Measurements from ENCODE around the gene PLK3.

PLK3 gene

DNA sequence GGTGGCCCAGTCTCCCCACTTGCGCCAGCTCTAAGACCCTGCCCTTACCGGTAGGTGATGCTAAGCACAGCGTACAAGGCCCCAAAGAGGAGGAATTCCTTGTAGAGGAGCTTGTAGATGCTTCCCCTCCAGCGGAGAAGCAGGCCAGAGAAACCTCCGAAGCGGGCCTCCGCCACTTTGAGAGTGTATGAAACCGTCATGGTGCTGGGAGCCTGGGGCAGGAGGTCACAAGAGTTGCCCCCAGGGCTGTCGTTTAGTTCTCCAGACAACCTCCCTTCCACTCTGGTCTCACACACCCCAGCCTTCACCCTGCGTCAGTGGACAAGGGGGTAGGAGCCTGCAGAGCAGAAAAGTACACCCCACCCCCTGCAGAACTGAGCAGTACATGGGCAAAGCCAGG is 12.7 kb upstream of the PLK3 start:
- no peak for TF ChIP-seq EZH2 (IDR thresholded peaks at IDR 0.05; ENCODE audit: borderline replicate concordance, low read length)
- TF ChIP-seq, protein P1, sequence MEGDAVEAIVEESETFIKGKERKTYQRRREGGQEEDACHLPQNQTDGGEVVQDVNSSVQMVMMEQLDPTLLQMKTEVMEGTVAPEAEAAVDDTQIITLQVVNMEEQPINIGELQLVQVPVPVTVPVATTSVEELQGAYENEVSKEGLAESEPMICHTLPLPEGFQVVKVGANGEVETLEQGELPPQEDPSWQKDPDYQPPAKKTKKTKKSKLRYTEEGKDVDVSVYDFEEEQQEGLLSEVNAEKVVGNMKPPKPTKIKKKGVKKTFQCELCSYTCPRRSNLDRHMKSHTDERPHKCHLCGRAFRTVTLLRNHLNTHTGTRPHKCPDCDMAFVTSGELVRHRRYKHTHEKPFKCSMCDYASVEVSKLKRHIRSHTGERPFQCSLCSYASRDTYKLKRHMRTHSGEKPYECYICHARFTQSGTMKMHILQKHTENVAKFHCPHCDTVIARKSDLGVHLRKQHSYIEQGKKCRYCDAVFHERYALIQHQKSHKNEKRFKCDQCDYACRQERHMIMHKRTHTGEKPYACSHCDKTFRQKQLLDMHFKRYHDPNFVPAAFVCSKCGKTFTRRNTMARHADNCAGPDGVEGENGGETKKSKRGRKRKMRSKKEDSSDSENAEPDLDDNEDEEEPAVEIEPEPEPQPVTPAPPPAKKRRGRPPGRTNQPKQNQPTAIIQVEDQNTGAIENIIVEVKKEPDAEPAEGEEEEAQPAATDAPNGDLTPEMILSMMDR (IDR thresholded peaks at IDR 0.05; ENCODE audit: low read length): no peak
- Histone ChIP-seq H3K4me2 (ENCODE audit: low read length) (no peak overlapping the region), H3K9ac (ENCODE audit: low read length) (no peak overlapping the region), H3K9me3 (ENCODE audit: low read length) (no peaks in the 10 kb centered on the region), H3K9me2 (ENCODE audit: low read depth, low read length) (no peaks in the 10 kb centered on the region), H2AFZ (ENCODE audit: low read length) (no peak overlapping the region), H3K79me2 (ENCODE audit: insufficient read depth, low read length) (no peaks in the 10 kb centered on the region), H3K4me3 (ENCODE audit: low read depth, low read length, poor library complexity, severe bottlenecking) (no peak overlapping the region), H3F3A (ENCODE audit: insufficient read depth, low read length) (peaks cover 4% of the 10 kb centered on the region; the same call in 1 of the 2 replicates), H4K20me1 (ENCODE audit: insufficient read depth, low read length) (no peaks in the 10 kb centered on the region), H3K4me1 (ENCODE audit: insufficient read depth, low read length, severe bottlenecking) (peaks cover 37% of the 10 kb centered on the region), H3K36me3 (ENCODE audit: insufficient read depth, low read length) (no peaks in the 10 kb centered on the region), H3K27me3 (ENCODE audit: insufficient read depth, low read length) (no peaks in the 10 kb centered on the region), H3K27ac (ENCODE audit: low read depth, low read length, poor library complexity, severe bottlenecking) (no peak overlapping the region)

DNA sequence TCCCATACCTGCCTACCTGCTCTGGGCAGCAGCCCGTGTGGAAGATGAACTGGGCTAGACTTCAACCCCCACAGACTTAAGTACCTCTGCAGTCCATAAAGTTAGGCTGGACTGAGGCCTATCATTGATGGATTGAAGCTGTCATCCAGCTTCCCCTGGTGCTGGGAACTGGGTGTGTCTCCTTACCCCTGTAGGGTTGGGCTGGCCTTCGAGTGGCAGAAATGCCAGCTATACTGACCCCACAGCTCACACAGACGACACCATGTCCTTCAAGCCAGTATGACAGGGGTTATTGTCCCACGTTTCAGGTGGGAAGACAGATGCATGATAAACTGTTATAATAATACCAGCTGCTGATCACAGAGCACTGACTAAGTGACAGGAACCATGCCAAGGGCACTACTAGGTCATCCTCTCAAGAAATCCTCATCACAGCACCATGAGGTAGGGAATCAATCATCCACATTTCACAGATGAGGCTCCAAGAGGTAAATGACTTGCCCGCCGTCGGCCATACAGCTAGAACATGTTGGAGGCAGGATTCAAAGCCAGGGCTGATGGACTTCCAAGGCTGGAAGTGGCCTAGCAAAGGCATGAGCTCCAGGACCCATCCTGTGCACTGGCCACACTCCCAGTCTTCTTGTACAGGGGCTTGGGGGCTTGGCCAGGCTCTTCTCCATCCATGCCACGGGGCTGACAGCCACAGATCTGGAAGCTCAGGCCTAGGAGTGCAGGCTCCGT is 11.9 kb upstream of the PLK3 start, which contains the start of gene BEST4:
TSS of gene BEST4 (minus strand) at position 51 of the 741 bp plus-strand sequence. CDS start 465 bp downstream, outside the sequence.
- Histone ChIP-seq H3K79me2 (ENCODE audit: insufficient read depth, low read length) (no peaks in the 10 kb centered on the region), H3K27me3 (ENCODE audit: insufficient read depth, low read length) (no peaks in the 10 kb centered on the region), H3K36me3 (ENCODE audit: insufficient read depth, low read length) (no peaks in the 10 kb centered on the region), H2AFZ (ENCODE audit: low read length) (no peak within 1 kb of the TSS), H4K20me1 (ENCODE audit: insufficient read depth, low read length) (no peaks in the 10 kb centered on the region), H3K9me3 (ENCODE audit: low read length) (no peaks in the 10 kb centered on the region), H3K9ac (ENCODE audit: low read length) (no peak within 1 kb of the TSS), H3K4me2 (ENCODE audit: low read length) (no peak within 1 kb of the TSS), H3K27ac (ENCODE audit: low read depth, low read length, poor library complexity, severe bottlenecking) (no peak within 1 kb of the TSS), H3F3A (ENCODE audit: insufficient read depth, low read length) (no peaks in the 10 kb centered on the region), H3K4me1 (ENCODE audit: insufficient read depth, low read length, severe bottlenecking) (peaks cover 34% of the 10 kb centered on the region), H3K9me2 (ENCODE audit: low read depth, low read length) (no peaks in the 10 kb centered on the region), H3K4me3 (ENCODE audit: low read depth, low read length, poor library complexity, severe bottlenecking) (no peak within 1 kb of the TSS)
- TF ChIP-seq, protein P1 (IDR thresholded peaks at IDR 0.05; ENCODE audit: low read length): no peak
- TF ChIP-seq EZH2 (IDR thresholded peaks at IDR 0.05; ENCODE audit: borderline replicate concordance, low read length): no peak

DNA sequence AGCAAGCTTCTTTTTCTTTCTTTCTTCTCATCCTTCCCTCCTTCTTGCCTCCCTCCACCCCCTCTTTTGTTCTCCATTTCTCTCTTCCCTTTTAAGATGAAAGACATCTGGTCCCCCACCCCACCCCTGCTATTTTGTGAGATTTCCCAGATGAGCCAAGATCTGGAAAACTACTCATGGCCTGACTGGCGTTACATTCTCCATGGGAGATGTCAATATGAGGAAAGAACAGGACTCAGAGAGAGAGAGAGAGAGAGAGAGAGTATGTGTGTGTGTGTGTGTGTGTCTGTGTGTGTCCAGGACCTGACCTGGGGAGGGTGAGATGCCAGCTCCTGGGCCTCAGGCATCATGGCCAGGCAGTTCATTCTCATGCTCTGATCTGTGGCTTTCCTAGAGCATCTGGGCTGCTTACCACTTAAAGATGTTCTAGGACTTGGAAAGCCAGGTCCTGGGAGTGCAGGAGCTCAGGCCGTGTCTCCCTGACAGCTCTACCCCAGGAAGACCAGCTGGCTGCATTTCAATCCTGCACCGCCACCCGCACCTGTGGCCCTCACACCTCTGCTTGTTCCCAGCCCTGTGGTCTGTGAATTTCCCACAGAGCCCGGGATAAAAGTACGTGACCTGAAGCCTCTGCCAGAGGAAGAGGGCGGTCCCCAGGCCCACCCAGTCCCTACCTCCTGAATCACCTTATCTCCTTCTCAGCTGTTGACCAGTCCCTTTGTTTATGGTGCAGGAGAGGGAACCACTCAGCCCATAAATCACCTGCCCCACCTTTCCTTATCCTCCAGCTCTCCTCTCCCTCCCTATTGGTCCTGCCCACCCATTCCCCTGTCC is 9.0 kb upstream of the PLK3 start:
- Histone ChIP-seq H3K27ac (ENCODE audit: low read depth, low read length, poor library complexity, severe bottlenecking) (no peak overlapping the region), H3F3A (ENCODE audit: insufficient read depth, low read length) (no peaks in the 10 kb centered on the region), H3K79me2 (ENCODE audit: insufficient read depth, low read length) (no peaks in the 10 kb centered on the region), H2AFZ (ENCODE audit: low read length) (no peak overlapping the region), H4K20me1 (ENCODE audit: insufficient read depth, low read length) (no peaks in the 10 kb centered on the region), H3K9me3 (ENCODE audit: low read length) (no peaks in the 10 kb centered on the region), H3K9me2 (ENCODE audit: low read depth, low read length) (no peaks in the 10 kb centered on the region), H3K36me3 (ENCODE audit: insufficient read depth, low read length) (no peaks in the 10 kb centered on the region), H3K4me1 (ENCODE audit: insufficient read depth, low read length, severe bottlenecking) (peaks cover 7% of the 10 kb centered on the region), H3K27me3 (ENCODE audit: insufficient read depth, low read length) (no peaks in the 10 kb centered on the region), H3K9ac (ENCODE audit: low read length) (no peak overlapping the region), H3K4me2 (ENCODE audit: low read length) (no peak overlapping the region), H3K4me3 (ENCODE audit: low read depth, low read length, poor library complexity, severe bottlenecking) (no peak overlapping the region)
- TF ChIP-seq, protein P1 (IDR thresholded peaks at IDR 0.05; ENCODE audit: low read length): no peak
- no peak for TF ChIP-seq EZH2 (IDR thresholded peaks at IDR 0.05; ENCODE audit: borderline replicate concordance, low read length)
